Loucy (cell line): ENCODE measurements around the gene LILRA5.

ENCODE experiments used
- H2AFZ ChIP-seq: fragments of 200-600 bp; sonication (generic); 2 replicates; pipeline ENCODE4 v1.6.0; 2016; ENCODE audit warnings: antibody characterized with exemption, mild to moderate bottlenecking, low read length, moderate library complexity
- H3F3A ChIP-seq: fragments of 200-600 bp; 2 replicates; pipeline ENCODE4 v1.6.0; 2016; ENCODE audit warnings: antibody characterized with exemption, low read depth, mild to moderate bottlenecking
- H3K27me3 ChIP-seq: fragments of 200-600 bp; sonication (generic); 2 replicates; pipeline ENCODE4 v1.6.1; 2014; ENCODE audit warnings: low read length, mild to moderate bottlenecking; ENCODE audit not compliant: insufficient read depth, poor library complexity, severe bottlenecking
- H3K36me3 ChIP-seq: fragments of 200-600 bp; sonication (generic); 2 replicates; pipeline ENCODE4 v1.6.1; 2016; ENCODE audit warnings: low read length; ENCODE audit not compliant: insufficient read depth
- H3K4me1 ChIP-seq: fragments of 200-600 bp; sonication (generic); 2 replicates; pipeline ENCODE4 v1.5.1; 2014; ENCODE audit warnings: low read length, mild to moderate bottlenecking; ENCODE audit not compliant: insufficient read depth, poor library complexity, severe bottlenecking
- H3K4me2 ChIP-seq: fragments of 200-600 bp; sonication (generic); 2 replicates; pipeline ENCODE4 v1.6.0; 2014; ENCODE audit warnings: antibody characterized with exemption, low read length, low read depth, mild to moderate bottlenecking; ENCODE audit not compliant: poor library complexity, severe bottlenecking
- H3K4me3 ChIP-seq: fragments of 200-600 bp; sonication (generic); 2 replicates; pipeline ENCODE4 v1.5.1; 2014; ENCODE audit warnings: low read length, mild to moderate bottlenecking, mixed read lengths; ENCODE audit not compliant: poor library complexity, severe bottlenecking
- H3K79me2 ChIP-seq: fragments of 200-600 bp; sonication (generic); 2 replicates; pipeline ENCODE4 v1.6.1; 2014; ENCODE audit warnings: low read length; ENCODE audit not compliant: insufficient read depth
- H3K9ac ChIP-seq: fragments of 200-600 bp; sonication (generic); 2 replicates; pipeline ENCODE4 v1.6.0; 2014; ENCODE audit warnings: mild to moderate bottlenecking, low read depth, low read length, moderate library complexity; ENCODE audit not compliant: poor library complexity, severe bottlenecking
- H3K9me2 ChIP-seq: fragments of 200-600 bp; sonication (generic); replicated peaks from 2 replicates; pipeline ENCODE4 v1.6.1; 2016; ENCODE audit warnings: low read depth, low read length, mixed read lengths
- H3K9me3 ChIP-seq: fragments of 200-600 bp; sonication (generic); 2 replicates; pipeline ENCODE4 v1.6.1; 2014; ENCODE audit warnings: mild to moderate bottlenecking, antibody characterized with exemption, low read length, low read depth; ENCODE audit not compliant: insufficient read depth
- H4K20me1 ChIP-seq: fragments of 200-600 bp; sonication (generic); 2 replicates; pipeline ENCODE4 v1.6.0; 2014; ENCODE audit warnings: antibody characterized with exemption, low read length, mild to moderate bottlenecking; ENCODE audit not compliant: insufficient read depth, poor library complexity, severe bottlenecking
- CTCF ChIP-seq: fragments of 200-600 bp; sonication (generic); conservative IDR thresholded peaks from 2 replicates; pipeline ENCODE4 v1.5.1; 2014; ENCODE audit warnings: mild to moderate bottlenecking, antibody characterized with exemption, low read length
- EZH2phosphoT487 ChIP-seq: fragments of 200-600 bp; IDR thresholded peaks from 2 replicates; pipeline ENCODE4 v1.6.1; 2018; ENCODE audit warnings: antibody characterized with exemption, mild to moderate bottlenecking, moderate library complexity, borderline replicate concordance

The LILRA5 gene

GRCh38 chr19:54262470-54262869, 50.5 kb downstream of the LILRA5 start:
- H3K27me3 ChIP-seq, result no peaks in the 10 kb centered on the region
- no peak overlapping the region for H3K9ac ChIP-seq
- no peaks in the 10 kb centered on the region for H3F3A ChIP-seq
- no peaks in the 10 kb centered on the region for H3K36me3 ChIP-seq
- H4K20me1 ChIP-seq, result no peaks in the 10 kb centered on the region
- no peak overlapping the region for H3K4me2 ChIP-seq
- H3K9me2 ChIP-seq, result no peaks in the 10 kb centered on the region
- H2AFZ ChIP-seq, result no peak overlapping the region
- H3K9me3 ChIP-seq, result no peaks in the 10 kb centered on the region
- no peaks in the 10 kb centered on the region for H3K4me1 ChIP-seq
- TF ChIP-seq CTCF (no peak), EZH2phosphoT487 (no peak)
- no peaks in the 10 kb centered on the region for H3K79me2 ChIP-seq
- H3K4me3 ChIP-seq, result no peak overlapping the region

GRCh38 chr19:54262066-54262465, 50.9 kb downstream of the LILRA5 start:
- no peaks in the 10 kb centered on the region for H3K36me3 ChIP-seq
- no peak overlapping the region for H3K4me2 ChIP-seq
- H3K9me3 ChIP-seq, result no peaks in the 10 kb centered on the region
- no peaks in the 10 kb centered on the region for H3K4me1 ChIP-seq
- H3K4me3 ChIP-seq, result no peak overlapping the region
- H3K27me3 ChIP-seq, result no peaks in the 10 kb centered on the region
- H2AFZ ChIP-seq, result no peak overlapping the region
- H4K20me1 ChIP-seq, result no peaks in the 10 kb centered on the region
- H3K9ac ChIP-seq, result no peak overlapping the region
- H3F3A ChIP-seq, result no peaks in the 10 kb centered on the region
- H3K9me2 ChIP-seq, result no peaks in the 10 kb centered on the region
- H3K79me2 ChIP-seq, result no peaks in the 10 kb centered on the region
- TF ChIP-seq EZH2phosphoT487, result no peak
- TF ChIP-seq CTCF, result no peak

- Histone ChIP-seq H3K9me2 (no peaks in the 10 kb centered on the region), H3K4me2 (no peak within 1 kb of the TSS), H3K79me2 (no peaks in the 10 kb centered on the region), H2AFZ (no peak within 1 kb of the TSS), H3K36me3 (no peaks in the 10 kb centered on the region), H3K4me3 (no peak within 1 kb of the TSS), H3K27me3 (no peaks in the 10 kb centered on the region), H3F3A (no peaks in the 10 kb centered on the region), H3K9me3 (no peaks in the 10 kb centered on the region), H4K20me1 (no peaks in the 10 kb centered on the region), H3K4me1 (no peaks in the 10 kb centered on the region), H3K9ac (no peak within 1 kb of the TSS)
- TF ChIP-seq EZH2phosphoT487, result no peak
- TF ChIP-seq CTCF, result no peak
These were observed 55.9 kb downstream of the LILRA5 start, which contains the start of gene LILRB5 for GRCh38 chr19:54257116-54257480. Gene LILRB5 (minus strand): TSS chr19:54257273. CDS start chr19:54257193, 80 bp downstream.
